ENCODE data around the gene HOXC9. TPM values are rescaled to one million over a fixed set of nuclear protein-coding genes. Genes with fewer than 3 reads are reported as not detected.

The HOXC9 gene
- total RNA-seq, 1 experiment from 2014 or later = 0.54 TPM

- peaks cover 28% of the 10 kb centered on the region for H3K36me3 Mint-ChIP-seq (ENCODE audit: insufficient read depth, unreplicated experiment)
- H3K27ac Mint-ChIP-seq (ENCODE audit: unreplicated experiment) = no peak overlapping the region
- H3K4me1 Mint-ChIP-seq (ENCODE audit: low read depth, unreplicated experiment) = peaks cover 5% of the 10 kb centered on the region
- no peak for DNase-seq
- H3K4me3 Mint-ChIP-seq (ENCODE audit: low read depth, unreplicated experiment) = no peak overlapping the region
- BruUV-seq (replicated peaks) = no TSS peak
- intact Hi-C loops (cut with micrococcal nuclease; ENCODE audit: unreplicated experiment) = no loop called here
- CTCF ChIA-PET = no interaction called here
- no peaks in the 10 kb centered on the region for H3K9me3 Mint-ChIP-seq (ENCODE audit: low read depth, unreplicated experiment)
- TF ChIP-seq, protein P1, sequence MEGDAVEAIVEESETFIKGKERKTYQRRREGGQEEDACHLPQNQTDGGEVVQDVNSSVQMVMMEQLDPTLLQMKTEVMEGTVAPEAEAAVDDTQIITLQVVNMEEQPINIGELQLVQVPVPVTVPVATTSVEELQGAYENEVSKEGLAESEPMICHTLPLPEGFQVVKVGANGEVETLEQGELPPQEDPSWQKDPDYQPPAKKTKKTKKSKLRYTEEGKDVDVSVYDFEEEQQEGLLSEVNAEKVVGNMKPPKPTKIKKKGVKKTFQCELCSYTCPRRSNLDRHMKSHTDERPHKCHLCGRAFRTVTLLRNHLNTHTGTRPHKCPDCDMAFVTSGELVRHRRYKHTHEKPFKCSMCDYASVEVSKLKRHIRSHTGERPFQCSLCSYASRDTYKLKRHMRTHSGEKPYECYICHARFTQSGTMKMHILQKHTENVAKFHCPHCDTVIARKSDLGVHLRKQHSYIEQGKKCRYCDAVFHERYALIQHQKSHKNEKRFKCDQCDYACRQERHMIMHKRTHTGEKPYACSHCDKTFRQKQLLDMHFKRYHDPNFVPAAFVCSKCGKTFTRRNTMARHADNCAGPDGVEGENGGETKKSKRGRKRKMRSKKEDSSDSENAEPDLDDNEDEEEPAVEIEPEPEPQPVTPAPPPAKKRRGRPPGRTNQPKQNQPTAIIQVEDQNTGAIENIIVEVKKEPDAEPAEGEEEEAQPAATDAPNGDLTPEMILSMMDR (IDR thresholded peaks at IDR 0.05; ENCODE audit: unreplicated experiment) = no peak
- peaks cover 97% of the 10 kb centered on the region for H3K27me3 Mint-ChIP-seq (ENCODE audit: unreplicated experiment)
Observed at GRCh38 chr12:53983568-53983949, 16.4 kb upstream of the HOXC9 start.

- Mint-ChIP-seq H3K36me3 (ENCODE audit: insufficient read depth, unreplicated experiment) (peaks cover 28% of the 10 kb centered on the region), H3K4me3 (ENCODE audit: low read depth, unreplicated experiment) (no peak overlapping the region), H3K4me1 (ENCODE audit: low read depth, unreplicated experiment) (peaks cover 6% of the 10 kb centered on the region), H3K27me3 (ENCODE audit: unreplicated experiment) (peaks cover 100% of the 10 kb centered on the region), H3K9me3 (ENCODE audit: low read depth, unreplicated experiment) (no peaks in the 10 kb centered on the region), H3K27ac (ENCODE audit: unreplicated experiment) (no peak overlapping the region)
- DNase-seq = no peak
- CTCF ChIA-PET = interaction anchor here (1.6 kb wide), 1 partner anchor 241 kb away, joined by 3 read pairs; no protein-coding TSS in a partner anchor
- TF ChIP-seq, protein P1 (IDR thresholded peaks at IDR 0.05; ENCODE audit: unreplicated experiment) = no peak
- no TSS peak for BruUV-seq (replicated peaks)
- intact Hi-C loops (cut with micrococcal nuclease; ENCODE audit: unreplicated experiment) = no loop called here
Observed at GRCh38 chr12:53983950-53984572, 15.9 kb upstream of the HOXC9 start.

GRCh38 chr12:53984901-53985691 lies 14.9 kb upstream of the HOXC9 start, which contains the start of gene HOXC10:
Gene HOXC10 (plus strand): TSS chr12:53985146. CDS start chr12:53985260, 114 bp downstream.
- Mint-ChIP-seq H3K4me1 (ENCODE audit: low read depth, unreplicated experiment) (peaks cover 16% of the 10 kb centered on the region), H3K4me3 (ENCODE audit: low read depth, unreplicated experiment) (peak within 1 kb of the TSS; percentile 59), H3K27ac (ENCODE audit: unreplicated experiment) (peak within 1 kb of the TSS; percentile 65), H3K27me3 (ENCODE audit: unreplicated experiment) (peaks cover 100% of the 10 kb centered on the region), H3K9me3 (ENCODE audit: low read depth, unreplicated experiment) (no peaks in the 10 kb centered on the region), H3K36me3 (ENCODE audit: insufficient read depth, unreplicated experiment) (peaks cover 28% of the 10 kb centered on the region)
- DNase-seq = peak; percentile 92
- CTCF ChIA-PET = interaction anchor here (0.7 to 2.1 kb wide), 11 partner anchors 9 to 242 kb away, joined by 3 to 9 read pairs (median 3); partner anchors contain the start of gene HOXC6
- no TSS peak for BruUV-seq (replicated peaks)
- intact Hi-C loops (cut with micrococcal nuclease; ENCODE audit: unreplicated experiment) = no loop called here
- TF ChIP-seq, protein P1 (IDR thresholded peaks at IDR 0.05; ENCODE audit: unreplicated experiment) = peak; percentile 72

GRCh38 chr12:53985692-53985993 lies 14.3 kb upstream of the HOXC9 start:
- Mint-ChIP-seq H3K36me3 (ENCODE audit: insufficient read depth, unreplicated experiment) (peaks cover 28% of the 10 kb centered on the region), H3K27ac (ENCODE audit: unreplicated experiment) (peak overlapping the region; percentile 65), H3K4me1 (ENCODE audit: low read depth, unreplicated experiment) (peaks cover 22% of the 10 kb centered on the region), H3K9me3 (ENCODE audit: low read depth, unreplicated experiment) (no peaks in the 10 kb centered on the region), H3K27me3 (ENCODE audit: unreplicated experiment) (peaks cover 100% of the 10 kb centered on the region), H3K4me3 (ENCODE audit: low read depth, unreplicated experiment) (peak overlapping the region; percentile 59)
- CTCF ChIA-PET = interaction anchor here (1.0 to 2.1 kb wide), 4 partner anchors 18 to 222 kb away, joined by 3 to 7 read pairs (median 4); no protein-coding TSS in a partner anchor
- DNase-seq = no peak
- TF ChIP-seq, protein P1 (IDR thresholded peaks at IDR 0.05; ENCODE audit: unreplicated experiment) = no peak
- no TSS peak for BruUV-seq (replicated peaks)
- intact Hi-C loops (cut with micrococcal nuclease; ENCODE audit: unreplicated experiment) = no loop called here

Measured in Calu3 (cell line).